GM11168 (cell line): ENCODE results near the gene ERGIC1.

Experiments
- in situ Hi-C: fragments of 300-500 bp; cut with MboI; formaldehyde crosslinking; loops from one replicate; pipeline ENCODE4 v1.12.0; 2022; ENCODE audit warnings: low sequenced_read_pairs; ENCODE audit not compliant: unreplicated experiment

The ERGIC1 gene

DNA sequence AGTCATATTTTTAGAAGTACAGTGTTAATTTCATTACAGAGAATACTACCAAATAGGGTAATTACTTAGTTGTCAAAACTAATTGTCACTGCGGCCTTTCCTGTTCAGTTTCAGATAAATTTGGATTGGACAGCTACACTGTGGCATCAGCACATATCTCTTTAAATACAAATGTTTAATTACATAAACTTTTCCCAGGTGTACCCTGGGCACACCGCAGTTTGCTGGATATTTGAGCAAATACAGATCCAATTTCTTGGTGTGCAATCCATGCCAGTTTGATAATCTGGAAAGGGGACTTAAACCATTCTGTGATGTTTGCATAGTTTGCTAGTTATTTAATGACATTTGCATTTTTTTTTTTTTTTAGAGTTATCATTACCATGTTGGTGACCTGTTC lies 160.4 kb downstream of the ERGIC1 start:
- in situ Hi-C loops = loop anchor here (5.0 kb wide), 1 partner anchor 58 kb away; no protein-coding TSS in a partner anchor

GRCh38 chr5:172999372-172999973 lies 165.4 kb downstream of the ERGIC1 start:
- in situ Hi-C loops = no loop called here

DNA sequence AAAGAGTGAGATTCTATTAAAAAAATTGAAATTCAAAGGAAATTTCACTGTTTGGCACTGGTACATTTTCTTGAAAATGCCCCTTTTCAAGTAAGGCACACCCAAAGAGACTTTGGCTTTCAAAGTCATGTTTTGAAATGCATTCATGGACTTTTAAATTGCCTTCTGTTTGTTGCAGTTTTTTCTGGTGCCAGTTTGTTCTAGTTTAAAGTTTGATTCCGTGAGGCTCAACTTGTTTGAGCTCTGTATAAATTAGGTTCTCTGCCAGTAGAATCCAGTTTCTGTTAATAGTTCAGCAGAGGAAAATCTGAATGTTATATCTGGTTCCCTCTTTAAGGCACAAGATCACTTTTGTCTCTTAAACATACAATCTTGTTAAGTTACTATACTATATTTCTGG lies 165.9 kb downstream of the ERGIC1 start:
- in situ Hi-C loops = no loop called here

- in situ Hi-C loops = no loop called here
Observed at GRCh38 chr5:173001229-173001841, 167.3 kb downstream of the ERGIC1 start.
